ENCODE measurements around the gene OOSP3.
"Not testable (repeated sequence)": the region's sequence is repeated elsewhere in the genome, so short reads cannot be mapped to it uniquely, and the experiment has no call there.

The OOSP3 gene

GRCh38 chr11:59862252-59862651, 16.3 kb upstream of the OOSP3 start:
- Mint-ChIP-seq H3K4me3 (no peak overlapping the region), H3K36me3 (no peaks in the 10 kb centered on the region), H3K27ac (no peak overlapping the region), H3K4me1 (peaks cover 13% of the 10 kb centered on the region), H3K27me3 (peaks cover 19% of the 10 kb centered on the region), H3K9me3 (peaks cover 3% of the 10 kb centered on the region)

- Mint-ChIP-seq H3K36me3 (no peaks in the 10 kb centered on the region), H3K27me3 (peaks cover 17% of the 10 kb centered on the region), H3K4me1 (no peaks in the 10 kb centered on the region), H3K27ac (no peak overlapping the region), H3K9me3 (peaks cover 8% of the 10 kb centered on the region), H3K4me3 (no peak overlapping the region)
These were observed 13.6 kb upstream of the OOSP3 start for GRCh38 chr11:59865031-59865430.

DNA sequence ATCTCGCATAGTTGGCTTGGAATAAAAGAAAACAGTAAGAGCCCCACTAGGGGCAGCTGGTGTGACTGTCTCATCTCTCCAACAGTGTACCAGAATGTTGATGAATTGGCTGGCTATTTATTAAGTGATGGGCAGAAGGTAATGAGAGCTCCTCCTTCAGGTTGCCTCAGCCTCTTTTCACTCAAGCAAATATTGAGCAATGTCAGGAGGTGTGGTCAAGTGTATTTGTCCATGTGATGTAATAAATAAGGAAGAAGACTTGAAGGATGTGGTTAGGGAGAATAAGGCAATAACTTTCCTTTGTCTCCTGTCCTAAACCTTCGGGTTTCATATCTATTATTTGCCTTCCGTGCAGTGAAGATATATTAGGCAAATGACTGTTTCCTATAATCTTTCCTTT, 12.2 kb upstream of the OOSP3 start, which contains the start of gene TCN1:
TSS of gene TCN1 (minus strand) at position 91 of the 400 bp plus-strand sequence. CDS start at position 74, 17 bp downstream.
- Mint-ChIP-seq H3K27ac (no peak within 1 kb of the TSS), H3K4me1 (no peaks in the 10 kb centered on the region), H3K27me3 (peaks cover 13% of the 10 kb centered on the region), H3K4me3 (no peak within 1 kb of the TSS), H3K36me3 (no peaks in the 10 kb centered on the region), H3K9me3 (peaks cover 20% of the 10 kb centered on the region)

DNA sequence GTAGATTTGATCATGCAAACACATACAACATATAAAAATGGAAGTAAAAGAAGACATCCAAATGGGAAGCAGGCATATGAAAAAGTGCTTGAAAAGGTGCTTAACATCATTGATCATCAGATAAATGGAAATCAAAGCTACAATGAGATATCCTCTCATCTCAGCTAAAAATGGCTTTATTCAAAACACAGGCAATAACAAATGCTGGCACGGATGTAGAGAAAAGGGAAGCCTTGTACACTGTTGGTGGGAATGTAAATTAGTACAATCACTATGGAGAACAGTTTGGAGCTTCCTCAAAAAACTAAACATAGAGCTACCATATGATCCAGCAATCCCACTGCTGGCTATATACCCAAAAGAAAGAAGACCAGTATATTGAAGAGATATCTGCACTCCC, 11.7 kb upstream of the OOSP3 start:
- Mint-ChIP-seq H3K9me3 (peaks cover 24% of the 10 kb centered on the region), H3K27me3 (peaks cover 13% of the 10 kb centered on the region), H3K27ac (no peak overlapping the region), H3K4me1 (no peaks in the 10 kb centered on the region), H3K36me3 (no peaks in the 10 kb centered on the region), H3K4me3 (no peak overlapping the region)

DNA sequence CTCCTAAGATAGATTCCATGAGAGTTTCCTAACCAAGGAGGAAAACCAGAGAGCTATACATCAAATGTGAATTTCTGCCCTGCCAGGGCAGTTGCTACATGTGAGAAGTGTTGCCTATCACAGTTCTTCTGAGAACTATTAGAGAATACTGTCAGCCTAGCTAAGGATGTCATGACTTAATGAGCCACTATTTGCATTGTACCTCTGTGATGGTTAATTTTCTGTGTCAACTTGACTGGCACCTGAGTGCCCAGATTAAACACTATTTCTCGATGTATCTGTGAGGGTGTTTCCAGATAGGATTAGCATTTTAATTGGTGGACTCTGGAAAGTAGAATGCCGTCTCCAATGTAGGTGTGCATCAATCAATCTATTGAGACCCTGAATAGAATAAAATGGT, 10.6 kb upstream of the OOSP3 start:
- Mint-ChIP-seq H3K36me3 (no peaks in the 10 kb centered on the region), H3K27me3 (peaks cover 10% of the 10 kb centered on the region), H3K4me1 (no peaks in the 10 kb centered on the region), H3K9me3 (peaks cover 25% of the 10 kb centered on the region), H3K27ac (no peak overlapping the region), H3K4me3 (no peak overlapping the region)

GRCh38 chr11:59872076-59872475, 6.5 kb upstream of the OOSP3 start:
- Mint-ChIP-seq H3K9me3 (peaks cover 23% of the 10 kb centered on the region), H3K27ac (no peak overlapping the region), H3K36me3 (peaks cover 1% of the 10 kb centered on the region)

GRCh38 chr11:59875856-59876519, 2.6 kb upstream of the OOSP3 start:
- H3K9me3 Mint-ChIP-seq: peaks cover 7% of the 10 kb centered on the region
- H3K4me1 Mint-ChIP-seq: no peaks in the 10 kb centered on the region
- H3K27me3 Mint-ChIP-seq: peaks cover 10% of the 10 kb centered on the region
- peaks cover 1% of the 10 kb centered on the region for H3K36me3 Mint-ChIP-seq
- H3K27ac Mint-ChIP-seq: no peak overlapping the region
- H3K4me3 Mint-ChIP-seq: no peak overlapping the region

More at GRCh38 chr11:59872076-59872475, 6.5 kb upstream of the OOSP3 start:
- Mint-ChIP-seq H3K4me1 (no peaks in the 10 kb centered on the region), H3K4me3 (no peak overlapping the region), H3K27me3 (peaks cover 12% of the 10 kb centered on the region)

GRCh38 chr11:59877325-59877724, 1.3 kb upstream of the OOSP3 start:
- Mint-ChIP-seq H3K4me3 (no peak overlapping the region), H3K27ac (no peak overlapping the region), H3K27me3 (peaks cover 10% of the 10 kb centered on the region), H3K9me3 (no peaks in the 10 kb centered on the region), H3K4me1 (no peaks in the 10 kb centered on the region), H3K36me3 (peaks cover 1% of the 10 kb centered on the region)

DNA sequence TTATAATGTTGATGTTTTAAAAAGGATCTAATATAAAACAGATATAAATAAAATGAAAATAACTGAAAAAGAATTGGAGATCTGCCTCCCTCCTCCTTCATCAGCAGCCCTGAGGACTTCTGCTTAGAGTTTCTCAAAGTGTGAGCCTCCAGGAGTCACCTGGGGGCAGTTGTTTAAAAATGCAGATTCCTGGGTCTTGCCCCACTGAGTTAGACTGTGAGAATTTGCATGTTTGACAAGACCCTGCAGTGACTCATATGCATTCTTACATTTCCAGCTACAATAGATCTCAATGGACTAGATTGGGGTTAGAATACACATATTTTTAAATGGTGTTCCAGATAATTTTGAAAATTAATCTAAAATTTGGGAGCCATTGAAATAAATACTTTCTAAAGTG, 798 bp upstream of the OOSP3 start:
- H3K36me3 Mint-ChIP-seq: peaks cover 1% of the 10 kb centered on the region
- peaks cover 10% of the 10 kb centered on the region for H3K27me3 Mint-ChIP-seq
- H3K27ac Mint-ChIP-seq: no peak overlapping the region
- H3K4me1 Mint-ChIP-seq: no peaks in the 10 kb centered on the region
- H3K9me3 Mint-ChIP-seq: no peaks in the 10 kb centered on the region
- H3K4me3 Mint-ChIP-seq: no peak overlapping the region

DNA sequence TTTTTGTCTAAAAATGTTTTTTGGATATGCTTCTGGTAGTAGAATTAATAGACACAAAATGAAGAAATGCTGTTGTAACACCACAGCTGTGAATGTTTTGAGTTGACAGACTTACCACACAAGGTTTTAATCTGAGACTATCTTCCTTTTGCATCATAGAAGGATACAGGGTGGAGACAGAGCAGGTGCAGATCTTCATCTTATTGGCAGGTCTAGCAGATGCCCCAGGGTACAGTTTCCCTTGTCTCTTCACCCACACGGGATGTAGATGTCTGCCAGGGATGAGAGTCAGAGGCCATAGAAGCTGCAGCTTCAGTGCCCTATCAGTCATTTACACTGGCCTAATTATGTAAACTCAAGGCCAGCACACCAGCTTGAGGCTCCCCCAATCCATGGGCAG, 985 bp downstream of the OOSP3 start:
- no peak overlapping the region for H3K27ac Mint-ChIP-seq
- H3K36me3 Mint-ChIP-seq: peaks cover 1% of the 10 kb centered on the region

GRCh38 chr11:59883597-59883996, 5.0 kb downstream of the OOSP3 start:
- H3K9me3 Mint-ChIP-seq: peaks cover 14% of the 10 kb centered on the region
- H3K4me1 Mint-ChIP-seq: no peaks in the 10 kb centered on the region
- no peak overlapping the region for H3K27ac Mint-ChIP-seq
- H3K36me3 Mint-ChIP-seq: no peaks in the 10 kb centered on the region
- peaks cover 7% of the 10 kb centered on the region for H3K27me3 Mint-ChIP-seq
- H3K4me3 Mint-ChIP-seq: no peak overlapping the region

More for the DNA sequence above, 985 bp downstream of the OOSP3 start:
- Mint-ChIP-seq H3K4me1 (no peaks in the 10 kb centered on the region), H3K4me3 (no peak overlapping the region), H3K27me3 (peaks cover 10% of the 10 kb centered on the region), H3K9me3 (no peaks in the 10 kb centered on the region)

DNA sequence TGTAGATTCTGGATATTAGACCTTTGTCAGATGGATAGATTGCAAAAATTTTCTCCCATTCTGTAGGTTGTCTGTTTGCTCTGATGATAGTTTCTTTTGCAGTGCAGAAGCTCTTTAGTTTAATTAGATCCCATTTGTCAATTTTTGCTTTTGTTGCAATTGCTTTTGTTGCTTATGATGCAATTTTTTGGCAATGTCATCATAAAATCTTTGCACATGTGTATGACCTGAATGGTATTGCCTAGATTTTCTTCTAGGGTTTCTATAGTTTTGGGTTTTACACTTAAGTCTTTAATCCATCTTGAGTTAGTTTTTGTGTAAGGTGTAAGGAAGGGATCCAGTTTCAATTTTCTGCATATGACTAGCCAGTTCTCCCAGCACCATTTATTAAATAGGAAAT, 8.6 kb downstream of the OOSP3 start:
- peaks cover 34% of the 10 kb centered on the region for H3K9me3 Mint-ChIP-seq
- H3K4me1 Mint-ChIP-seq, H3K27ac Mint-ChIP-seq: not testable (repeated sequence)

DNA sequence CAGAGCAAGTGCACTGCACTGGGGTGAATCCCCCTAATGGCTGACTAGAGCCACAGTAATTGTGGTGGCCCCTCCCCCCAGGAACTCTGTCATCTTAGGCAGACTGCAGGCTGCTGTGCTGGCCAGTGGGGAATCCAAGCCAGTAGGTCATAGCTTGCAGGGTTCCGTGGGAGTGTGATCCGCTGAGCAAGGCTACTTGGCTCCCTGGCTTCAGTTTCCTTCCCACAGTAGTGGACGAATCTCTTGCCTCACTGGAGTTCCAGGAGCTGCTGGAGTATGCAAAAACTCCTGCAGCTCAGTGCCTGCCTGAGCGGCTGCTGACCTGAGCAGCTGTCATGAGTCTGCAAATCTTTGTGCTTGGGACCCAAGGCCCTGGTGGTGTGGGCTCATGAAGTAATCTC, 13.2 kb downstream of the OOSP3 start:
- H3K9me3 Mint-ChIP-seq: peaks cover 41% of the 10 kb centered on the region
- H3K4me3 Mint-ChIP-seq: no peak overlapping the region
- no peak overlapping the region for H3K27ac Mint-ChIP-seq
- peaks cover 25% of the 10 kb centered on the region for H3K27me3 Mint-ChIP-seq
- no peaks in the 10 kb centered on the region for H3K4me1 Mint-ChIP-seq
- peaks cover 12% of the 10 kb centered on the region for H3K36me3 Mint-ChIP-seq

More for the DNA sequence above, 8.6 kb downstream of the OOSP3 start:
- Mint-ChIP-seq H3K27me3 (peaks cover 17% of the 10 kb centered on the region), H3K36me3 (peaks cover 12% of the 10 kb centered on the region)
- not testable (repeated sequence) for H3K4me3 Mint-ChIP-seq

DNA sequence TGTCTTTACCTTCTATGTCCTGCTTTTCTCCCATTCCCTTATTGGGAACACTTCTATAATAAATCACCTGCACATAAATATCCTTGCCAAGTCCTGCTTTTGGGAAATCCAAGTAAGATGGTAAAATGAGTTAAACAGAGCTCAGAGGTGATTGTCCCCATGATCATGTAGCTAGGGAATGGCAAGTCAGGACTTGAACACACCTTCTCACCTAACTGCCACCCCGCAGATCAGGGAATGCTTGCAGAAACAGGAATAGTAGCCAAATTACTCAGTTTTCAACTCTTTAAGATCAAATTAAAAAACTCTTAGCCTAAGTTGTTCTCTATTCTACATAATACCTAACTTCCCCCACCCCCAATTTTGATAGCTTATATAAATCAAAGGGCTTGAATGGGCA, 16.0 kb downstream of the OOSP3 start:
- H3K27ac Mint-ChIP-seq: no peak overlapping the region
- H3K4me3 Mint-ChIP-seq: no peak overlapping the region
- no peaks in the 10 kb centered on the region for H3K4me1 Mint-ChIP-seq
- peaks cover 18% of the 10 kb centered on the region for H3K9me3 Mint-ChIP-seq
- peaks cover 19% of the 10 kb centered on the region for H3K27me3 Mint-ChIP-seq
- peaks cover 9% of the 10 kb centered on the region for H3K36me3 Mint-ChIP-seq

- Mint-ChIP-seq H3K36me3 (no peaks in the 10 kb centered on the region), H3K9me3 (peaks cover 6% of the 10 kb centered on the region), H3K27me3 (peaks cover 10% of the 10 kb centered on the region), H3K4me1 (no peaks in the 10 kb centered on the region), H3K4me3 (no peak overlapping the region), H3K27ac (no peak overlapping the region)
These were observed 19.5 kb downstream of the OOSP3 start for GRCh38 chr11:59898046-59898445.

DNA sequence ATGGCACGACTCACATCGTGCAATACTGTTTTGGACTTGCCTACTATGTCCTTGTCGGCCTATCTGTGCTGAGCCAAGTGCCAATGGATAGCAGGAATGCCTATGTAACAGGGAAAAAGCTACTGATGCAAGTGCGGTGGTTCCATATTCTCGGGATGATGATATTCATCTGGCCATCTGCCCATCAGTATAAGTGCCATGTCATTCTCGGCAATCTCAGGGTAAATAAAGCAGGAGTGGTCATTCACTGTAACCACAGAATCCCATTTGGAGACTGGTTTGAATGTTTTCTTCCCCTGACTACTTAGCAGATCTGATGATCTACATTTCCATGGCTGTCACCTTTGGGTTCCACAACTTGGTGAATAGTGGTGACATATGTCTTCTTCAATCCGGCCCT, 20.1 kb downstream of the OOSP3 start:
- H3K27ac Mint-ChIP-seq: no peak overlapping the region
- H3K36me3 Mint-ChIP-seq: no peaks in the 10 kb centered on the region
- H3K27me3 Mint-ChIP-seq: peaks cover 7% of the 10 kb centered on the region
- H3K4me1 Mint-ChIP-seq: no peaks in the 10 kb centered on the region
- peaks cover 6% of the 10 kb centered on the region for H3K9me3 Mint-ChIP-seq
- H3K4me3 Mint-ChIP-seq: no peak overlapping the region

- Mint-ChIP-seq H3K9me3 (peaks cover 6% of the 10 kb centered on the region), H3K36me3 (no peaks in the 10 kb centered on the region), H3K4me1 (no peaks in the 10 kb centered on the region), H3K27ac (no peak overlapping the region), H3K27me3 (peaks cover 3% of the 10 kb centered on the region), H3K4me3 (no peak overlapping the region)
These were observed 20.9 kb downstream of the OOSP3 start for GRCh38 chr11:59899532-59899931.
